H1 (cell line): Measurements from ENCODE around the gene VDR. TPM values are rescaled to one million over a fixed set of nuclear protein-coding genes. Genes with fewer than 3 reads are reported as not detected.

Experiments
- CTCF ChIA-PET: fragments of 300-600 bp; sonication (Branson Sonifier 250); formaldehyde crosslinking; loops from one replicate; lab custom pipeline; 2021; ENCODE audit not compliant: partially characterized antibody; lab: Charles Lee
- POLR2A ChIA-PET: fragments of 300-600 bp; sonication (Branson Sonifier 250); formaldehyde crosslinking; loops from one replicate; lab custom pipeline; 2021; ENCODE audit warnings: inconsistent platforms; ENCODE audit not compliant: partially characterized antibody; lab: Charles Lee
- DNase-seq, 2 experiments: peaks; one replicate each; pipeline versions ENCODE4 v3.0.0 to v3.0.0-alpha.2; 2010 to 2022; ENCODE audit warnings: low spot score in 2 of 2, low read depth in 1 of 2, mixed read lengths in 1 of 2
- FAIRE-seq: peaks from 2 replicates; lab custom pipeline; 2011; peaks lifted over from hg19 to GRCh38; lab: Jason Lieb, UNC
- H2AFZ ChIP-seq: 2 replicates; pipeline ENCODE4 v1.8.1; 2012; ENCODE audit warnings: low read length, inconsistent platforms
- H2AK5ac ChIP-seq: 2 replicates; pipeline ENCODE4 v1.6.1; 2013; ENCODE audit warnings: low read depth, low read length
- H2BK120ac ChIP-seq: replicated peaks from 2 replicates; pipeline ENCODE3; 2013; ENCODE audit warnings: low read depth, low read length, inconsistent platforms
- H2BK12ac ChIP-seq: 2 replicates; pipeline ENCODE4 v1.6.1; 2013; ENCODE audit warnings: low read depth, low read length
- H2BK15ac ChIP-seq: 2 replicates; pipeline ENCODE4 v1.6.1; 2013; ENCODE audit warnings: low read length
- H2BK20ac ChIP-seq: 2 replicates; pipeline ENCODE4 v1.6.1; 2013; ENCODE audit warnings: low read length
- H2BK5ac ChIP-seq: 2 replicates; pipeline ENCODE4 v1.6.1; 2013; ENCODE audit warnings: low read depth, low read length
- H3K14ac ChIP-seq: 2 replicates; pipeline ENCODE4 v1.6.1; 2013; ENCODE audit warnings: inconsistent platforms; ENCODE audit not compliant: insufficient read length
- H3K18ac ChIP-seq: 2 replicates; pipeline ENCODE4 v1.6.1; 2013; ENCODE audit warnings: low read length; ENCODE audit errors: extremely low read depth
- H3K23ac ChIP-seq: 2 replicates; pipeline ENCODE4 v1.6.1; 2013; ENCODE audit warnings: inconsistent platforms; ENCODE audit not compliant: insufficient read length
- H3K23me2 ChIP-seq: 2 replicates; pipeline ENCODE4 v1.6.1; 2013; ENCODE audit warnings: low read depth, low read length
- H3K27ac ChIP-seq: 2 replicates; pipeline ENCODE4 v1.6.1; 2011; ENCODE audit warnings: low read depth, low read length, inconsistent platforms
- H3K27me3 ChIP-seq, 4 experiments: replicated peaks in 1 of 4; 1 replicate in 1 of 4; 2 replicates in 3 of 4; pipeline versions ENCODE4 v1.6.1 to v1.8.1; 2011 to 2013; ENCODE audit warnings: low read length in 3 of 4, mild to moderate bottlenecking in 3 of 4, inconsistent platforms in 2 of 4, mixed read lengths in 2 of 4, moderate library complexity in 1 of 4; ENCODE audit not compliant: control insufficient read depth in 3 of 4, insufficient read depth in 3 of 4; ENCODE audit errors: extremely low read depth in 1 of 4
- H3K36me3 ChIP-seq, 4 experiments: 2 replicates each; pipeline versions ENCODE4 v1.6.1 to v1.8.1; 2011 to 2013; ENCODE audit warnings: mild to moderate bottlenecking in 4 of 4, low read length in 3 of 4, moderate library complexity in 2 of 4, control low read depth in 1 of 4, inconsistent platforms in 1 of 4; ENCODE audit not compliant: insufficient read depth in 4 of 4, control insufficient read depth in 2 of 4
- H3K4ac ChIP-seq: replicated peaks from 2 replicates; pipeline ENCODE3; 2013; ENCODE audit warnings: low read length, low read depth, mixed read lengths, inconsistent platforms; ENCODE audit not compliant: insufficient read length
- H3K4me1 ChIP-seq, 4 experiments: replicated peaks in 1 of 4; 1 replicate in 1 of 4; 2 replicates in 3 of 4; pipeline versions ENCODE4 v1.6.1 to v1.8.1; 2011 to 2013; ENCODE audit warnings: low read length in 3 of 4, inconsistent platforms in 2 of 4, mixed read lengths in 1 of 4; ENCODE audit not compliant: insufficient read depth in 4 of 4, control insufficient read depth in 3 of 4
- H3K4me2 ChIP-seq, 2 experiments: 2 replicates each; pipeline versions ENCODE4 v1.6.1 to v1.8.1; 2011 to 2013; ENCODE audit warnings: low read depth in 2 of 2, low read length in 2 of 2, control low read depth in 1 of 2, inconsistent platforms in 1 of 2, mild to moderate bottlenecking in 1 of 2; ENCODE audit not compliant: insufficient read depth in 1 of 2
- H3K4me3 ChIP-seq, 4 experiments: fragments of 200-600, 300-600 bp in 1 of 4; sonication (generic), shearing (Covaris generic), sonication (Bioruptor Twin) in 1 of 4; 2 replicates each; pipeline versions ENCODE4 v1.5.1 to v1.8.1; 2011 to 2016; ENCODE audit warnings: low read length in 4 of 4, low read depth in 3 of 4, control low read depth in 2 of 4, inconsistent platforms in 2 of 4, mild to moderate bottlenecking in 2 of 4, mixed read lengths in 1 of 4, moderate library complexity in 1 of 4; ENCODE audit not compliant: insufficient read depth in 2 of 4; ENCODE audit errors: extremely low read depth in 1 of 4
- H3K56ac ChIP-seq: replicated peaks from 2 replicates; pipeline ENCODE3; 2013; ENCODE audit warnings: low read depth, mild to moderate bottlenecking, mixed read lengths, low read length, inconsistent platforms; ENCODE audit not compliant: insufficient read length
- H3K79me1 ChIP-seq: 2 replicates; pipeline ENCODE4 v1.6.1; 2013; ENCODE audit warnings: low read depth, low read length, control low read depth
- H3K79me2 ChIP-seq, 2 experiments: 2 replicates each; pipeline versions ENCODE4 v1.6.1 to v1.8.1; 2012 to 2013; ENCODE audit warnings: low read length in 2 of 2, mild to moderate bottlenecking in 2 of 2, inconsistent platforms in 1 of 2; ENCODE audit not compliant: insufficient read depth in 2 of 2, control insufficient read depth in 1 of 2
- H3K9ac ChIP-seq, 4 experiments: replicated peaks in 1 of 4; 1 replicate in 1 of 4; 2 replicates in 3 of 4; pipeline versions ENCODE4 v1.6.1 to v1.8.1; 2011 to 2013; ENCODE audit warnings: low read depth in 3 of 4, low read length in 3 of 4, control low read depth in 2 of 4, mild to moderate bottlenecking in 2 of 4, moderate library complexity in 2 of 4, inconsistent platforms in 1 of 4; ENCODE audit errors: extremely low read depth in 1 of 4
- H3K9me3 ChIP-seq, 2 experiments: 2 replicates each; pipeline versions ENCODE4 v1.6.1 to v1.8.1; 2012 to 2013; ENCODE audit warnings: mild to moderate bottlenecking in 2 of 2, moderate library complexity in 2 of 2, control low read depth in 1 of 2, inconsistent platforms in 1 of 2, low read depth in 1 of 2, low read length in 1 of 2, mixed read lengths in 1 of 2; ENCODE audit not compliant: insufficient read depth in 2 of 2
- H4K20me1 ChIP-seq, 2 experiments: replicated peaks in 1 of 2; 2 replicates each; pipeline versions ENCODE3 to v1.8.1; 2011 to 2013; ENCODE audit warnings: inconsistent platforms in 2 of 2, low read length in 2 of 2, mild to moderate bottlenecking in 1 of 2; ENCODE audit not compliant: insufficient read depth in 2 of 2, control insufficient read depth in 1 of 2
- H4K5ac ChIP-seq: 2 replicates; pipeline ENCODE4 v1.6.1; 2013; ENCODE audit warnings: low read length, low read depth, mixed read lengths, inconsistent platforms; ENCODE audit not compliant: insufficient read length
- H4K8ac ChIP-seq: 2 replicates; pipeline ENCODE4 v1.8.0; 2013; ENCODE audit warnings: mild to moderate bottlenecking, moderate library complexity, low read length, inconsistent platforms; ENCODE audit not compliant: insufficient read depth; ENCODE audit errors: extremely low read depth
- H4K91ac ChIP-seq: replicated peaks from 2 replicates; pipeline ENCODE3; 2013; ENCODE audit warnings: low read length, mixed read lengths, inconsistent platforms; ENCODE audit not compliant: insufficient read length
- CHD1 ChIP-seq: IDR thresholded peaks from 2 replicates; pipeline ENCODE4 v1.6.1; 2012; ENCODE audit warnings: low read depth, low read length, improper control_type of control experiment
- CREB1 ChIP-seq: IDR thresholded peaks from 2 replicates; pipeline ENCODE4 v1.6.1; 2012; ENCODE audit warnings: inconsistent platforms
- EGR1 ChIP-seq: IDR thresholded peaks from 2 replicates; pipeline ENCODE4 v1.6.1; 2011; ENCODE audit warnings: low read depth, low read length, borderline replicate concordance
- SIRT6 ChIP-seq: IDR thresholded peaks from one replicate; pipeline ENCODE4 v1.7.1; 2012; ENCODE audit warnings: low read length, inconsistent platforms
- SP1 ChIP-seq: IDR thresholded peaks from 2 replicates; pipeline ENCODE4 v1.6.1; 2011; ENCODE audit warnings: low read depth, low read length
- TAF1 ChIP-seq: IDR thresholded peaks from 2 replicates; pipeline ENCODE4 v1.6.1; 2011; ENCODE audit warnings: mild to moderate bottlenecking, low read depth, low read length
- WGBS, 2 experiments: shearing (Covaris generic) in 1 of 2; methylation state at CpG; one replicate each; pipeline versions ENCODE4 v1.1.6 to v1.1.7; 2013 to 2015; ENCODE audit warnings: low lambda C conversion rate in 2 of 2, mixed read lengths in 2 of 2, inconsistent platforms in 1 of 2, low coverage in 1 of 2, missing lambda C conversion rate in 1 of 2; ENCODE audit not compliant: insufficient replicate concordance in 2 of 2, insufficient coverage in 1 of 2, insufficient read length in 1 of 2; ENCODE audit errors: extremely low coverage in 1 of 2, missing lambda C conversion rate in 1 of 2; 5-methylcytosine and 5-hydroxymethylcytosine counted together
- polyA plus RNA-seq, 7 experiments: library from polyadenylated mRNA; depleted of rRNA in 3 of 7; stranded (reverse) in 5 of 7; unstranded in 2 of 7; fragments of >200 nt in 5 of 7; fragments of 200-250 nt in 2 of 7; gene quantifications; 1 replicate in 5 of 7; 2 replicates in 1 of 7; 4 replicates in 1 of 7; pipeline versions ENCODE4 v1.2.1 to v1.2.3, GENCODE V29; 2011 to 2013; ENCODE audit warnings: missing spikeins in 2 of 7, mixed read lengths in 2 of 7
- total RNA-seq: library from RNA; stranded (reverse); fragmentation: NEBNext Ultra II Directional; extraction: Animal tissue kit (Norgen Biotek cat#: 25700); gene quantifications from 2 replicates; pipeline ENCODE4 v1.2.1, GENCODE V29; 2021
- TF ChIP-seq, protein P1 (sequence below): IDR thresholded peaks from 2 replicates; pipeline ENCODE4 v1.6.1; 2012; ENCODE audit warnings: inconsistent platforms
- TF ChIP-seq, protein P2 (sequence below): IDR thresholded peaks from 2 replicates; pipeline ENCODE4 v1.6.1; 2011; ENCODE audit warnings: low read depth, mild to moderate bottlenecking, low read length; ENCODE audit not compliant: insufficient read depth

VDR gene
- total and polyA plus RNA-seq, 2 of the 8 experiments (the other 6 are each of a cell fraction or from before 2014, with no cell fraction given): 0.44 to 0.65 TPM

DNA sequence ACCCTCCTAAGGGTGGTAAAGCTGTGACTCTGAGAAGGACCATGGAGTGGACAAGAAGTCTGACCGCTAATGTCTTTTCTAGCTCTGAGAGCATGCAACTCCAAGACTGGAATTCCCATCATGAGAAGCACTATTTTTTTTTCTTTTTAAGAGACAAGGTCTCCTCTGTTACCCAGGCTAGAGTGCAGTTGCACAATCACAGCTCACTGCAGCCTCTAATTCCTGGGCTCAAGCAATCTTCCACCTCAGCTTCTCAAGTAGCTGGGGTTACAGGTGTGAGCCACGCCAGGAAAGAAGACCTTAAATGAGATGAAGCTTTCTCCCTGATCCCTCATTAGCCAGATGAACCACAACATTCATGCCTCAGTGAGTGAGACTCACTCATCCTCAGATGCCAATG is 19.2 kb downstream of the VDR start:
- Histone ChIP-seq H3K23ac (no peak overlapping the region), H3K18ac (no peak overlapping the region), H2BK5ac (no peak overlapping the region), H2AK5ac (no peak overlapping the region), H2BK15ac (no peak overlapping the region), H2AFZ (no peak overlapping the region), H4K91ac (no peak overlapping the region), H3K56ac (no peak overlapping the region), H3K9me3 (no peaks in the 10 kb centered on the region), H3K4me2 (no peak overlapping the region), H2BK120ac (no peak overlapping the region), H4K5ac (no peak overlapping the region), H3K4ac (no peak overlapping the region), H3K4me3 (no peak overlapping the region), H3K27ac (no peak overlapping the region), H3K79me2 (no peaks in the 10 kb centered on the region), H2BK12ac (no peak overlapping the region), H3K23me2 (no peaks in the 10 kb centered on the region), H3K79me1 (no peaks in the 10 kb centered on the region), H3K14ac (no peak overlapping the region), H4K20me1 (no peaks in the 10 kb centered on the region), H3K36me3 (no peaks in the 10 kb centered on the region; a peak in 1 of 8 replicates), H4K8ac (no peak overlapping the region), H3K9ac (no peak overlapping the region), H3K27me3 (no peaks in the 10 kb centered on the region; a peak in 1 of 7 replicates), H2BK20ac (no peak overlapping the region), H3K4me1 (peaks cover 0 to 5% (median 1%) of the 10 kb centered on the region in 4 experiments; a peak in 4 of 7 replicates)
- ChIA-PET CTCF (interaction anchor here (0.9 to 6.5 kb wide), 10 partner anchors 8 to 143 kb away, joined by 3 to 37 read pairs (median 4); no protein-coding TSS in a partner anchor), POLR2A (interaction anchor here (1.4 kb wide), 1 partner anchor 10 kb away, joined by 5 read pairs; no protein-coding TSS in a partner anchor)
- WGBS, 2 experiments: 94% methylated on average over 2 of the region's 2 CpGs; no CpG with 5 or more reads in 1 of the 2 experiments
- no peak for DNase-seq
- no peak for FAIRE-seq
- TF ChIP-seq EGR1: no peak
- no peak for TF ChIP-seq TAF1
- TF ChIP-seq, protein P1, sequence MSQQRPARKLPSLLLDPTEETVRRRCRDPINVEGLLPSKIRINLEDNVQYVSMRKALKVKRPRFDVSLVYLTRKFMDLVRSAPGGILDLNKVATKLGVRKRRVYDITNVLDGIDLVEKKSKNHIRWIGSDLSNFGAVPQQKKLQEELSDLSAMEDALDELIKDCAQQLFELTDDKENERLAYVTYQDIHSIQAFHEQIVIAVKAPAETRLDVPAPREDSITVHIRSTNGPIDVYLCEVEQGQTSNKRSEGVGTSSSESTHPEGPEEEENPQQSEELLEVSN: no peak
- TF ChIP-seq CHD1: no peak
- no peak for TF ChIP-seq CREB1
- TF ChIP-seq SIRT6: no peak
- TF ChIP-seq SP1: no peak
- TF ChIP-seq, protein P2, sequence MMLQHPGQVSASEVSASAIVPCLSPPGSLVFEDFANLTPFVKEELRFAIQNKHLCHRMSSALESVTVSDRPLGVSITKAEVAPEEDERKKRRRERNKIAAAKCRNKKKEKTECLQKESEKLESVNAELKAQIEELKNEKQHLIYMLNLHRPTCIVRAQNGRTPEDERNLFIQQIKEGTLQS: no peak
